Duodenal mucosa (tissue), 2 donors: ENCODE data around the gene UFC1.

ENCODE experiments used
- H3K27ac ChIP-seq: one replicate; pipeline ENCODE4 v1.7.0; 2013; ENCODE audit warnings: low read depth, low read length
- H3K27me3 ChIP-seq, 2 donors: one replicate each; pipeline ENCODE4 v1.7.0; 2013; ENCODE audit warnings: low read length in 2 of 2, control low read depth in 1 of 2; ENCODE audit not compliant: insufficient read depth in 2 of 2, control insufficient read depth in 1 of 2
- H3K36me3 ChIP-seq, 2 donors: one replicate each; pipeline ENCODE4 v1.7.0; 2013; ENCODE audit warnings: low read length in 2 of 2, control low read depth in 1 of 2; ENCODE audit not compliant: insufficient read depth in 2 of 2, control insufficient read depth in 1 of 2
- H3K4me1 ChIP-seq, 2 donors: one replicate each; pipeline ENCODE4 v1.7.0; 2013; ENCODE audit warnings: low read length in 2 of 2, control low read depth in 1 of 2; ENCODE audit not compliant: insufficient read depth in 2 of 2, control insufficient read depth in 1 of 2
- H3K4me3 ChIP-seq, 2 donors: one replicate each; pipeline ENCODE4 v1.7.0; 2013; ENCODE audit warnings: low read length in 2 of 2, low read depth in 1 of 2
- H3K9ac ChIP-seq, 2 donors: one replicate each; pipeline ENCODE4 v1.7.0; 2013; ENCODE audit warnings: low read length in 2 of 2, low read depth in 1 of 2
- H3K9me3 ChIP-seq, 2 donors: one replicate each; pipeline ENCODE4 v1.7.0; 2013; ENCODE audit warnings: low read length in 2 of 2, control low read depth in 1 of 2; ENCODE audit not compliant: control insufficient read depth in 1 of 2

UFC1 gene

GRCh38 chr1:161119092-161119903 is 34.5 kb upstream of the UFC1 start:
- peaks cover 37 to 47% of the 10 kb centered on the region in 2 donors for H3K36me3 ChIP-seq
- peak overlapping the region; percentile 92 to 100 for H3K4me3 ChIP-seq
- H3K4me1 ChIP-seq = peaks cover 33 to 50% of the 10 kb centered on the region in 2 donors
- H3K9ac ChIP-seq = peak overlapping the region; percentile 99
- peak overlapping the region; percentile 95 for H3K27ac ChIP-seq
- no peaks in the 10 kb centered on the region for H3K9me3 ChIP-seq
- H3K27me3 ChIP-seq = no peaks in the 10 kb centered on the region

GRCh38 chr1:161121042-161121650 is 32.6 kb upstream of the UFC1 start:
- no peak overlapping the region for H3K27ac ChIP-seq
- peaks cover 42 to 58% of the 10 kb centered on the region in 2 donors for H3K36me3 ChIP-seq

GRCh38 chr1:161121834-161122233 is 31.9 kb upstream of the UFC1 start:
- no peak overlapping the region for H3K4me3 ChIP-seq
- no peak overlapping the region for H3K27ac ChIP-seq
- H3K36me3 ChIP-seq = peaks cover 46 to 62% of the 10 kb centered on the region in 2 donors
- H3K27me3 ChIP-seq = no peaks in the 10 kb centered on the region
- H3K9ac ChIP-seq = no peak overlapping the region
- H3K4me1 ChIP-seq = peaks cover 22 to 28% of the 10 kb centered on the region in 2 donors
- no peaks in the 10 kb centered on the region for H3K9me3 ChIP-seq

More at GRCh38 chr1:161121042-161121650, 32.6 kb upstream of the UFC1 start:
- Histone ChIP-seq H3K4me3 (no peak overlapping the region), H3K9ac (no peak overlapping the region), H3K9me3 (no peaks in the 10 kb centered on the region), H3K4me1 (peaks cover 27 to 35% of the 10 kb centered on the region in 2 donors), H3K27me3 (no peaks in the 10 kb centered on the region)

- no peak overlapping the region for H3K4me3 ChIP-seq
- H3K27me3 ChIP-seq = no peaks in the 10 kb centered on the region
Observed at GRCh38 chr1:161122967-161123366, 30.8 kb upstream of the UFC1 start.

GRCh38 chr1:161127649-161128048 is 26.1 kb upstream of the UFC1 start:
- Histone ChIP-seq H3K36me3 (peaks cover 34 to 63% of the 10 kb centered on the region in 2 donors), H3K9ac (peak overlapping the region in 1 of 2 donors; percentile 25), H3K4me3 (no peak overlapping the region), H3K4me1 (peaks cover 18 to 19% of the 10 kb centered on the region in 2 donors), H3K27me3 (no peaks in the 10 kb centered on the region), H3K9me3 (no peaks in the 10 kb centered on the region), H3K27ac (no peak overlapping the region)

More at GRCh38 chr1:161122967-161123366, 30.8 kb upstream of the UFC1 start:
- H3K9ac ChIP-seq = no peak overlapping the region
- H3K4me1 ChIP-seq = peaks cover 22 to 31% of the 10 kb centered on the region in 2 donors
- H3K9me3 ChIP-seq = no peaks in the 10 kb centered on the region
- H3K36me3 ChIP-seq = peaks cover 53 to 71% of the 10 kb centered on the region in 2 donors
- H3K27ac ChIP-seq = no peak overlapping the region

- Histone ChIP-seq H3K27ac (no peak overlapping the region), H3K4me1 (peaks cover 23% of the 10 kb centered on the region in 2 donors), H3K27me3 (no peaks in the 10 kb centered on the region), H3K9me3 (no peaks in the 10 kb centered on the region), H3K36me3 (peaks cover 27 to 52% of the 10 kb centered on the region in 2 donors), H3K9ac (no peak overlapping the region), H3K4me3 (no peak overlapping the region)
Observed at GRCh38 chr1:161128591-161129420, 25.0 kb upstream of the UFC1 start.

- peaks cover 25% of the 10 kb centered on the region in 2 donors for H3K4me1 ChIP-seq
- no peaks in the 10 kb centered on the region for H3K9me3 ChIP-seq
- H3K36me3 ChIP-seq = peaks cover 20 to 38% of the 10 kb centered on the region in 2 donors
- H3K27ac ChIP-seq = no peak overlapping the region
- no peak overlapping the region for H3K4me3 ChIP-seq
- H3K27me3 ChIP-seq = no peaks in the 10 kb centered on the region
- no peak overlapping the region for H3K9ac ChIP-seq
Observed at GRCh38 chr1:161130266-161130665, 23.5 kb upstream of the UFC1 start.

GRCh38 chr1:161131523-161132409 is 22.0 kb upstream of the UFC1 start:
- H3K4me3 ChIP-seq = peak overlapping the region; percentile 73 to 96
- peaks cover 25% of the 10 kb centered on the region in 2 donors for H3K4me1 ChIP-seq
- peak overlapping the region; percentile 73 to 88 for H3K9ac ChIP-seq
- peaks cover 14 to 27% of the 10 kb centered on the region in 2 donors for H3K36me3 ChIP-seq
- H3K27ac ChIP-seq = peak overlapping the region; percentile 90
- H3K27me3 ChIP-seq = no peaks in the 10 kb centered on the region
- H3K9me3 ChIP-seq = no peaks in the 10 kb centered on the region
